ENCODE measurements around the gene ATG7. TPM values are rescaled to one million over a fixed set of nuclear protein-coding genes. Genes with fewer than 3 reads are reported as not detected.
"Not testable (repeated sequence)": the region's sequence is repeated elsewhere in the genome, so short reads cannot be mapped to it uniquely, and the experiment has no call there.

ATG7 gene
- total RNA-seq, 5 donors from 2014 or later (not counting 1 experiment from before 2014, with no cell fraction given) = 29.0 to 39.3 (median 37.4) TPM

- H3K4me3 Mint-ChIP-seq = no peak overlapping the region
- no peak overlapping the region for H3K27ac Mint-ChIP-seq
- CTCF ChIA-PET = no interaction called here
Observed at GRCh38 chr3:11435440-11436165, 163.4 kb downstream of the ATG7 start.

GRCh38 chr3:11436775-11437174 lies 164.6 kb downstream of the ATG7 start:
- ChIA-PET CTCF (no interaction called here), POLR2A (no interaction called here)
- Histone ChIP-seq H3K4me1 (ENCODE audit: control insufficient read depth in 1 of 2, extremely low read depth in 1 of 2, insufficient read depth in 2 of 2, low read length in 2 of 2) (no peaks in the 10 kb centered on the region), H3K36me3 (ENCODE audit: control insufficient read depth in 2 of 2, extremely low read depth in 1 of 2, insufficient read depth in 1 of 2, low read length in 1 of 2) (no peaks in the 10 kb centered on the region), H3K27me3 (replicated peaks in 1 of 2; ENCODE audit: control insufficient read depth in 2 of 2, extremely low read depth in 1 of 2, insufficient read depth in 2 of 2, low read length in 1 of 2) (no peaks in the 10 kb centered on the region), H3K4me3 (ENCODE audit: control insufficient read depth in 1 of 2, extremely low read depth in 1 of 2, low read length in 1 of 2) (no peak overlapping the region), H3K27ac (ENCODE audit: low read length) (no peak overlapping the region), H3K9me3 (no peaks in the 10 kb centered on the region)
- no peaks in the 10 kb centered on the region for H3K9me3 Mint-ChIP-seq
- WGBS (ENCODE audit: insufficient coverage) = no CpG with 5 or more reads among the region's 2 CpGs
- no peak overlapping the region for H3K27ac Mint-ChIP-seq
- no peak overlapping the region for H3K4me3 Mint-ChIP-seq
- no peak for DNase-seq
- H3K36me3 Mint-ChIP-seq = peaks cover 11% of the 10 kb centered on the region
- ATAC-seq (replicated peaks in 1 of 4) = no peak
- no peaks in the 10 kb centered on the region for H3K27me3 Mint-ChIP-seq
- H3K4me1 Mint-ChIP-seq = peaks cover 0 to 5% (median 0%) of the 10 kb centered on the region in 3 donors

More at GRCh38 chr3:11435440-11436165, 163.4 kb downstream of the ATG7 start:
- Mint-ChIP-seq H3K9me3 (no peaks in the 10 kb centered on the region), H3K36me3 (peaks cover 13% of the 10 kb centered on the region), H3K27me3 (no peaks in the 10 kb centered on the region), H3K4me1 (peaks cover 0 to 5% (median 0%) of the 10 kb centered on the region in 3 donors)
- Histone ChIP-seq H3K4me1 (ENCODE audit: control insufficient read depth in 1 of 2, extremely low read depth in 1 of 2, insufficient read depth in 2 of 2, low read length in 2 of 2) (no peaks in the 10 kb centered on the region), H3K27ac (ENCODE audit: low read length) (no peak overlapping the region), H3K36me3 (ENCODE audit: control insufficient read depth in 2 of 2, extremely low read depth in 1 of 2, insufficient read depth in 1 of 2, low read length in 1 of 2) (no peaks in the 10 kb centered on the region), H3K9me3 (no peaks in the 10 kb centered on the region), H3K4me3 (ENCODE audit: control insufficient read depth in 1 of 2, extremely low read depth in 1 of 2, low read length in 1 of 2) (no peak overlapping the region), H3K27me3 (replicated peaks in 1 of 2; ENCODE audit: control insufficient read depth in 2 of 2, extremely low read depth in 1 of 2, insufficient read depth in 2 of 2, low read length in 1 of 2) (no peaks in the 10 kb centered on the region)
- WGBS (ENCODE audit: insufficient coverage) = no CpG with 5 or more reads among the region's 7 CpGs
- DNase-seq = no peak
- POLR2A ChIA-PET = no interaction called here
- no peak for ATAC-seq (replicated peaks in 1 of 4)

GRCh38 chr3:11437506-11437905 lies 165.3 kb downstream of the ATG7 start:
- Histone ChIP-seq H3K27ac (ENCODE audit: low read length) (no peak overlapping the region), H3K9me3 (no peaks in the 10 kb centered on the region), H3K4me3 (ENCODE audit: control insufficient read depth in 1 of 2, extremely low read depth in 1 of 2, low read length in 1 of 2) (no peak overlapping the region), H3K27me3 (replicated peaks in 1 of 2; ENCODE audit: control insufficient read depth in 2 of 2, extremely low read depth in 1 of 2, insufficient read depth in 2 of 2, low read length in 1 of 2) (no peaks in the 10 kb centered on the region), H3K36me3 (ENCODE audit: control insufficient read depth in 2 of 2, extremely low read depth in 1 of 2, insufficient read depth in 1 of 2, low read length in 1 of 2) (no peaks in the 10 kb centered on the region), H3K4me1 (ENCODE audit: control insufficient read depth in 1 of 2, extremely low read depth in 1 of 2, insufficient read depth in 2 of 2, low read length in 2 of 2) (no peaks in the 10 kb centered on the region)
- 97% methylated on average over 6 of the region's 6 CpGs for WGBS (ENCODE audit: insufficient coverage)
- Mint-ChIP-seq H3K9me3 (no peaks in the 10 kb centered on the region), H3K36me3 (peaks cover 16% of the 10 kb centered on the region), H3K4me1 (peaks cover 0 to 5% (median 0%) of the 10 kb centered on the region in 3 donors), H3K4me3 (no peak overlapping the region), H3K27ac (no peak overlapping the region), H3K27me3 (no peaks in the 10 kb centered on the region)
- no peak for ATAC-seq (replicated peaks in 1 of 4)
- ChIA-PET CTCF (no interaction called here), POLR2A (no interaction called here)
- DNase-seq = no peak

- Mint-ChIP-seq H3K4me3 (no peak overlapping the region), H3K27me3 (no peaks in the 10 kb centered on the region), H3K36me3 (peaks cover 23% of the 10 kb centered on the region), H3K9me3 (no peaks in the 10 kb centered on the region), H3K4me1 (peaks cover 0 to 5% (median 0%) of the 10 kb centered on the region in 3 donors), H3K27ac (no peak overlapping the region)
- Histone ChIP-seq H3K4me3 (ENCODE audit: control insufficient read depth in 1 of 2, extremely low read depth in 1 of 2, low read length in 1 of 2) (no peak overlapping the region), H3K36me3 (ENCODE audit: control insufficient read depth in 2 of 2, extremely low read depth in 1 of 2, insufficient read depth in 1 of 2, low read length in 1 of 2) (no peaks in the 10 kb centered on the region), H3K27me3 (replicated peaks in 1 of 2; ENCODE audit: control insufficient read depth in 2 of 2, extremely low read depth in 1 of 2, insufficient read depth in 2 of 2, low read length in 1 of 2) (no peaks in the 10 kb centered on the region), H3K27ac (ENCODE audit: low read length) (no peak overlapping the region), H3K4me1 (ENCODE audit: control insufficient read depth in 1 of 2, extremely low read depth in 1 of 2, insufficient read depth in 2 of 2, low read length in 2 of 2) (no peaks in the 10 kb centered on the region), H3K9me3 (no peaks in the 10 kb centered on the region)
- POLR2A ChIA-PET = interaction anchor here (0.5 to 0.7 kb wide), 3 partner anchors 12 to 359 kb away, joined by 3 to 13 read pairs (median 3); no protein-coding TSS in a partner anchor
- WGBS (ENCODE audit: insufficient coverage) = no CpG with 5 or more reads among the region's 2 CpGs
- ATAC-seq (replicated peaks in 1 of 4) (no peak), DNase-seq (no peak)
- CTCF ChIA-PET = no interaction called here
Observed at GRCh38 chr3:11438646-11439045, 166.4 kb downstream of the ATG7 start.

GRCh38 chr3:11441346-11441745 lies 169.1 kb downstream of the ATG7 start:
- CTCF ChIA-PET = interaction anchor here in 1 of 2 donors (0.9 kb wide), 1 partner anchor 1045 kb away, joined by 4 read pairs; no protein-coding TSS in a partner anchor
- H3K27me3 Mint-ChIP-seq; H3K27me3 ChIP-seq (replicated peaks in 1 of 2; ENCODE audit: control insufficient read depth in 2 of 2, extremely low read depth in 1 of 2, insufficient read depth in 2 of 2, low read length in 1 of 2); H3K27ac Mint-ChIP-seq; H3K9me3 ChIP-seq; H3K9me3 Mint-ChIP-seq; H3K4me1 ChIP-seq (ENCODE audit: control insufficient read depth in 1 of 2, extremely low read depth in 1 of 2, insufficient read depth in 2 of 2, low read length in 2 of 2); DNase-seq; H3K4me3 ChIP-seq (ENCODE audit: control insufficient read depth in 1 of 2, extremely low read depth in 1 of 2, low read length in 1 of 2); H3K4me3 Mint-ChIP-seq; H3K27ac ChIP-seq (ENCODE audit: low read length); H3K4me1 Mint-ChIP-seq; POLR2A ChIA-PET; H3K36me3 ChIP-seq (ENCODE audit: control insufficient read depth in 2 of 2, extremely low read depth in 1 of 2, insufficient read depth in 1 of 2, low read length in 1 of 2); ATAC-seq (replicated peaks in 1 of 4): not testable (repeated sequence)
- no CpG with 5 or more reads among the region's 7 CpGs for WGBS (ENCODE audit: insufficient coverage)
- H3K36me3 Mint-ChIP-seq = peaks cover 48% of the 10 kb centered on the region

DNA sequence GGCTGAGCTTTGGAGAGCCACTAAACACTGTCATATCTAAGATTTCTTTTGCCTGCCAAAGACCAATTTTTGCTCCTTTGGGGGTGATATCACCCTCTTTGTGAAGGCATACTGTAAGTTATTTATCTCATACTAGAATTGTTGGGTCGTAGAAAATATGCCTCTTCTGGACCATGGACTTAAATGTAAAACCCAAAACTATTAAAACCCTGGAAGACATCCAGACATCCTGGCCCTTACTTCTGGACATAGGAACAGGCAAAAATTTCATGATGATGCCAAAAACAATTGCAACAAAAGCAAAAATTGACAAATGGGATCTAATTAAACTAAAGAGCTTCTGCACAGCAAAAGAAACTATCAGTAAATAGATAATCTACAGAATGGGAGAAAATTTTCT lies 172.2 kb downstream of the ATG7 start:
- no CpG with 5 or more reads among the region's 1 CpG for WGBS (ENCODE audit: insufficient coverage)
- DNase-seq = no peak
- no peak overlapping the region for H3K27ac ChIP-seq (ENCODE audit: low read length)
- H3K27ac Mint-ChIP-seq = no peak overlapping the region
- H3K9me3 ChIP-seq = no peaks in the 10 kb centered on the region
- H3K27me3 ChIP-seq (replicated peaks in 1 of 2; ENCODE audit: control insufficient read depth in 2 of 2, extremely low read depth in 1 of 2, insufficient read depth in 2 of 2, low read length in 1 of 2) = no peaks in the 10 kb centered on the region
- ChIA-PET POLR2A (no interaction called here), CTCF (no interaction called here)
- H3K36me3 ChIP-seq (ENCODE audit: control insufficient read depth in 2 of 2, extremely low read depth in 1 of 2, insufficient read depth in 1 of 2, low read length in 1 of 2) = no peaks in the 10 kb centered on the region
- no peak overlapping the region for H3K4me3 Mint-ChIP-seq
- ATAC-seq (replicated peaks in 1 of 4) = no peak
- H3K9me3 Mint-ChIP-seq = no peaks in the 10 kb centered on the region
- H3K27me3 Mint-ChIP-seq = no peaks in the 10 kb centered on the region
- no peak overlapping the region for H3K4me3 ChIP-seq (ENCODE audit: control insufficient read depth in 1 of 2, extremely low read depth in 1 of 2, low read length in 1 of 2)
- H3K36me3 Mint-ChIP-seq = peaks cover 59% of the 10 kb centered on the region
- no peaks in the 10 kb centered on the region for H3K4me1 ChIP-seq (ENCODE audit: control insufficient read depth in 1 of 2, extremely low read depth in 1 of 2, insufficient read depth in 2 of 2, low read length in 2 of 2)
- H3K4me1 Mint-ChIP-seq = peaks cover 0 to 2% (median 0%) of the 10 kb centered on the region in 3 donors

Measured in T-cell (primary cell).